ENCODE data around the gene ZNF879.

DNA sequence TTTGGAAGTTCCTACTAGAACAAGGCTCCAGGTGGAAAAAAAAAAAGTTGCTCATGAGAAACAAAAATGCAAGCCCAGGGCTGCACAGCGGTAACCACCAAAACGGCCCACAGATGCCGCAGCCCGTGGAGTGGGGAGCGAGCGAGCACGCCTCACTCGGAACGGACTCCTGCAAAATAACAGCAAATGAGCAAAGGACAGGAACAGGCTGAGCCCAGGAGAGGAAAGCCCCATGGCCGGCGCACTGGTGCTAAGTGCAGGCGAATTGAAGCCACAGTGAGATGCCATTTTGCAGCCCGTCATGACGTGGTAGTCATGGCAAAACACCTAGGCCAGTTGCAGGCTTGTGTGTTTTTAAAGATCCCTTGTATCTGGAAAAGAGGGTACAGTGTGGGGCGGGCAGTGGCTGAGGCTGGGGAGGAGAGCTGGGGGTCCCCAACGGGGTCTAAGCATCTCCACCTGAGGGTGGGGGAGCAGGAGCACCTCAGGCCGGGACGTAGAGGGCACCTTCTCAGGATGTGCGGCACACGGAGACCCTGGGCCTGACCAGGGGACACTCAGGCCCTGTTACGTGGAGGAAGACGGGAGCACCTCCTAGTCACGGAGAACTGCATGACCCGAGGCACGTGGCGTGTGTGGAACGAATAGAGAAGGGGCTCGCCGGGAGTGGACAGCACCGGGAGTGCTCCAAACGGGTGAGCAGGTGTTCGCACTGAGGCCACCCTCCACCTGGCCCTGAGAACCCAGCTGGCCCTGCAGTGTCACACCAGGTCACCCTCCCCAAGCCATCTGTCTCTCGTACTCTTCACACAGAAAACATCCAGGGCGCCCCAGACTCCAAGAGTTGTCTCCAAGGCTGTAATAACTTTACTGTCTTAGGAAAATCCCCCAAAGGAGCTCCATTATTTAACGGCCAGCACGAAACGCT lies 39.2 kb upstream of the ZNF879 start:
- TF ChIP-seq, protein P1, sequence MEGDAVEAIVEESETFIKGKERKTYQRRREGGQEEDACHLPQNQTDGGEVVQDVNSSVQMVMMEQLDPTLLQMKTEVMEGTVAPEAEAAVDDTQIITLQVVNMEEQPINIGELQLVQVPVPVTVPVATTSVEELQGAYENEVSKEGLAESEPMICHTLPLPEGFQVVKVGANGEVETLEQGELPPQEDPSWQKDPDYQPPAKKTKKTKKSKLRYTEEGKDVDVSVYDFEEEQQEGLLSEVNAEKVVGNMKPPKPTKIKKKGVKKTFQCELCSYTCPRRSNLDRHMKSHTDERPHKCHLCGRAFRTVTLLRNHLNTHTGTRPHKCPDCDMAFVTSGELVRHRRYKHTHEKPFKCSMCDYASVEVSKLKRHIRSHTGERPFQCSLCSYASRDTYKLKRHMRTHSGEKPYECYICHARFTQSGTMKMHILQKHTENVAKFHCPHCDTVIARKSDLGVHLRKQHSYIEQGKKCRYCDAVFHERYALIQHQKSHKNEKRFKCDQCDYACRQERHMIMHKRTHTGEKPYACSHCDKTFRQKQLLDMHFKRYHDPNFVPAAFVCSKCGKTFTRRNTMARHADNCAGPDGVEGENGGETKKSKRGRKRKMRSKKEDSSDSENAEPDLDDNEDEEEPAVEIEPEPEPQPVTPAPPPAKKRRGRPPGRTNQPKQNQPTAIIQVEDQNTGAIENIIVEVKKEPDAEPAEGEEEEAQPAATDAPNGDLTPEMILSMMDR (IDR thresholded peaks at IDR 0.05) = no peak
- TF ChIP-seq EZH2 (IDR thresholded peaks at IDR 0.05) (no peak), EZH2phosphoT487 (IDR thresholded peaks at IDR 0.05) (no peak)
